IMR-90 (cell line): ENCODE measurements around the gene NHSL1.

Experiments used
- CHD1 ChIP-seq: IDR thresholded peaks from 2 replicates; pipeline ENCODE4 v1.6.1; 2012; ENCODE audit warnings: low read depth, low read length, improper control_type of control experiment
- CTCF ChIP-seq: conservative IDR thresholded peaks from 2 replicates; pipeline ENCODE4 v1.5.1; 2012; ENCODE audit warnings: mild to moderate bottlenecking, low read depth, low read length, improper control_type of control experiment
- POLR2A ChIP-seq: IDR thresholded peaks from 2 replicates; pipeline ENCODE4 v1.6.1; 2012; ENCODE audit warnings: mild to moderate bottlenecking, low read depth, low read length
- RCOR1 ChIP-seq: IDR thresholded peaks from 2 replicates; pipeline ENCODE4 v1.6.1; 2012; ENCODE audit warnings: mild to moderate bottlenecking, low read length, improper control_type of control experiment; ENCODE audit not compliant: insufficient replicate concordance

GRCh38 chr6:138527411-138528088, 28.3 kb upstream of the NHSL1 start:
- TF ChIP-seq CTCF (no peak), POLR2A (no peak), CHD1 (no peak), RCOR1 (no peak)
